HG02884 (cell line): Measurements from ENCODE around the gene BIN1.

Source experiments
- ATAC-seq: cut with Tn5 transposase; IDR thresholded peaks from one replicate; pipeline ENCODE4 v1.9.1; 2021; ENCODE audit warnings: mild to moderate bottlenecking, moderate library complexity; ENCODE audit not compliant: unreplicated experiment

The BIN1 gene

GRCh38 chr2:127063701-127064590 lies 43.0 kb downstream of the BIN1 start:
- ATAC-seq, result no peak

GRCh38 chr2:127061375-127062273 lies 45.3 kb downstream of the BIN1 start:
- no peak for ATAC-seq

- no peak for ATAC-seq
Measured at GRCh38 chr2:127060264-127060945, 46.5 kb downstream of the BIN1 start.

GRCh38 chr2:127059559-127059958 lies 47.4 kb downstream of the BIN1 start:
- ATAC-seq, result no peak

- no peak for ATAC-seq
Measured at GRCh38 chr2:127058954-127059252, 48.1 kb downstream of the BIN1 start.

GRCh38 chr2:127058246-127058953 lies 48.6 kb downstream of the BIN1 start:
- ATAC-seq, result no peak

- ATAC-seq, result no peak
Measured at GRCh38 chr2:127057371-127058245, 49.3 kb downstream of the BIN1 start.

GRCh38 chr2:127056631-127057370 lies 50.2 kb downstream of the BIN1 start:
- ATAC-seq, result no peak

GRCh38 chr2:127056086-127056485 lies 50.9 kb downstream of the BIN1 start:
- ATAC-seq, result no peak

GRCh38 chr2:127055786-127056076 lies 51.2 kb downstream of the BIN1 start:
- ATAC-seq, result no peak

GRCh38 chr2:127054996-127055785 lies 51.8 kb downstream of the BIN1 start:
- no peak for ATAC-seq

- ATAC-seq, result no peak
Measured at GRCh38 chr2:127054604-127054930, 52.4 kb downstream of the BIN1 start.

- ATAC-seq, result no peak
Measured at GRCh38 chr2:127053731-127054603, 53.0 kb downstream of the BIN1 start.

- no peak for ATAC-seq
Measured at GRCh38 chr2:127052771-127053691, 53.9 kb downstream of the BIN1 start.

- ATAC-seq, result no peak
Measured at GRCh38 chr2:127052057-127052770, 54.7 kb downstream of the BIN1 start.
